Muscle of leg (tissue), 11 donors: ENCODE results near the gene METTL24. TPM values are rescaled to one million over a fixed set of nuclear protein-coding genes. Genes with fewer than 3 reads are reported as not detected.

Experiments
- DNase-seq: peaks from one replicate; pipeline ENCODE4 v3.0.0; 2013
- H3K27ac ChIP-seq: one replicate; pipeline ENCODE4 v1.5.1; 2013; ENCODE audit warnings: mild to moderate bottlenecking, low read length, control low read depth
- H3K27me3 ChIP-seq: one replicate; pipeline ENCODE4 v1.6.1; 2013; ENCODE audit warnings: low read length; ENCODE audit not compliant: control insufficient read depth, insufficient read depth
- H3K36me3 ChIP-seq: one replicate; pipeline ENCODE4 v1.6.1; 2013; ENCODE audit warnings: low read length; ENCODE audit not compliant: control insufficient read depth, insufficient read depth
- H3K4me1 ChIP-seq: one replicate; pipeline ENCODE4 v1.6.1; 2013; ENCODE audit warnings: low read length; ENCODE audit not compliant: control insufficient read depth, insufficient read depth
- H3K4me3 ChIP-seq: one replicate; pipeline ENCODE4 v1.5.1; 2013; ENCODE audit warnings: low read length, control low read depth
- H3K9me3 ChIP-seq: replicated peaks from 2 replicates; pipeline ENCODE4 v1.6.1; 2013; ENCODE audit warnings: low read depth, low read length; ENCODE audit not compliant: control insufficient read depth
- WGBS: methylation state at CpG from one replicate; pipeline ENCODE4 v1.1.5; 2013; ENCODE audit warnings: missing lambda C conversion rate; ENCODE audit not compliant: insufficient coverage; 5-methylcytosine and 5-hydroxymethylcytosine counted together
- polyA plus RNA-seq, 8 donors: library from polyadenylated mRNA; unstranded; fragments of 120-200 nt; gene quantifications; one replicate each; pipeline versions ENCODE4 v1.2.1 to v1.2.3, GENCODE V29; 2013; ENCODE audit warnings: inconsistent platforms in 1 of 8, low replicate concordance in 1 of 8; ENCODE audit not compliant: insufficient read length in 8 of 8, insufficient read depth in 1 of 8
- total RNA-seq: library from RNA; stranded (reverse); fragments of 120-200 nt; gene quantifications from one replicate; pipeline ENCODE4 v1.2.4, GENCODE V29; 2013

Gene METTL24
- total and polyA plus RNA-seq, 9 donors: 0.28 to 2.2 (median 0.80) TPM

GRCh38 chr6:110216140-110216539 is 142.0 kb downstream of the METTL24 start:
- no peaks in the 10 kb centered on the region for H3K4me1 ChIP-seq
- no peak overlapping the region for H3K27ac ChIP-seq
- no peaks in the 10 kb centered on the region for H3K9me3 ChIP-seq
- DNase-seq: no peak
- no CpG with 5 or more reads among the region's 5 CpGs for WGBS
- peaks cover 43% of the 10 kb centered on the region for H3K36me3 ChIP-seq
- no peaks in the 10 kb centered on the region for H3K27me3 ChIP-seq
- H3K4me3 ChIP-seq: no peak overlapping the region

GRCh38 chr6:110214338-110214737 is 143.8 kb downstream of the METTL24 start:
- Histone ChIP-seq H3K36me3 (peaks cover 40% of the 10 kb centered on the region), H3K4me1 (no peaks in the 10 kb centered on the region)
- 53% methylated on average over 1 of the region's 1 CpG for WGBS

GRCh38 chr6:110211753-110212152 is 146.4 kb downstream of the METTL24 start:
- Histone ChIP-seq H3K27me3 (no peaks in the 10 kb centered on the region), H3K9me3 (no peaks in the 10 kb centered on the region), H3K27ac (no peak overlapping the region), H3K36me3 (peaks cover 28% of the 10 kb centered on the region), H3K4me3 (no peak overlapping the region), H3K4me1 (no peaks in the 10 kb centered on the region)
- no peak for DNase-seq
- no CpG with 5 or more reads among the region's 1 CpG for WGBS

More at GRCh38 chr6:110214338-110214737, 143.8 kb downstream of the METTL24 start:
- Histone ChIP-seq H3K27me3 (no peaks in the 10 kb centered on the region), H3K4me3 (no peak overlapping the region), H3K9me3 (no peaks in the 10 kb centered on the region), H3K27ac (no peak overlapping the region)
- DNase-seq: no peak

- H3K27ac ChIP-seq: no peak overlapping the region
- no peaks in the 10 kb centered on the region for H3K27me3 ChIP-seq
- H3K4me1 ChIP-seq: no peaks in the 10 kb centered on the region
- DNase-seq: no peak
- H3K9me3 ChIP-seq: no peaks in the 10 kb centered on the region
- peaks cover 5% of the 10 kb centered on the region for H3K36me3 ChIP-seq
- no CpG with 5 or more reads among the region's 3 CpGs for WGBS
- H3K4me3 ChIP-seq: no peak overlapping the region
These were observed 150.5 kb downstream of the METTL24 start for GRCh38 chr6:110207652-110208051.

GRCh38 chr6:110201151-110201884 is 156.8 kb downstream of the METTL24 start:
- H3K27ac ChIP-seq: no peak overlapping the region
- no peaks in the 10 kb centered on the region for H3K9me3 ChIP-seq
- DNase-seq: no peak
- H3K4me1 ChIP-seq: no peaks in the 10 kb centered on the region
- no peak overlapping the region for H3K4me3 ChIP-seq
- no peaks in the 10 kb centered on the region for H3K27me3 ChIP-seq
- no peaks in the 10 kb centered on the region for H3K36me3 ChIP-seq
- 89% methylated on average over 1 of the region's 3 CpGs for WGBS

GRCh38 chr6:110198561-110198960 is 159.6 kb downstream of the METTL24 start:
- Histone ChIP-seq H3K27me3 (no peaks in the 10 kb centered on the region), H3K27ac (no peak overlapping the region), H3K4me1 (no peaks in the 10 kb centered on the region), H3K9me3 (no peaks in the 10 kb centered on the region), H3K36me3 (no peaks in the 10 kb centered on the region), H3K4me3 (no peak overlapping the region)
- 80% methylated on average over 1 of the region's 3 CpGs for WGBS
- DNase-seq: peak; percentile 34

GRCh38 chr6:110196874-110197273 is 161.3 kb downstream of the METTL24 start:
- Histone ChIP-seq H3K27ac (no peak overlapping the region), H3K9me3 (no peaks in the 10 kb centered on the region), H3K36me3 (no peaks in the 10 kb centered on the region), H3K27me3 (no peaks in the 10 kb centered on the region), H3K4me3 (no peak overlapping the region), H3K4me1 (no peaks in the 10 kb centered on the region)
- no CpG with 5 or more reads among the region's 1 CpG for WGBS
- DNase-seq: no peak

- H3K36me3 ChIP-seq: no peaks in the 10 kb centered on the region
- no peaks in the 10 kb centered on the region for H3K4me1 ChIP-seq
- H3K4me3 ChIP-seq: no peak overlapping the region
- no peak overlapping the region for H3K27ac ChIP-seq
- H3K9me3 ChIP-seq: no peaks in the 10 kb centered on the region
- WGBS: 100% methylated on average over 1 of the region's 4 CpGs
- no peaks in the 10 kb centered on the region for H3K27me3 ChIP-seq
- no peak for DNase-seq
These were observed 162.5 kb downstream of the METTL24 start for GRCh38 chr6:110195639-110196038.

Other genes with a start within 250 kb of the METTL24 start
- 3.6 TPM for gene WASF1, start 178.7 kb downstream of the METTL24 start, total RNA-seq
- gene WASF1, start 178.7 kb downstream of the METTL24 start, polyA plus RNA-seq: 10 to 100 TPM in 4 of 8 donors, 1 to 10 TPM in 4; 6.4 to 15.5 (median 10.1) TPM
- 18.2 TPM for gene CDC40, start 177.9 kb downstream of the METTL24 start, total RNA-seq
- 10 to 100 TPM; 11.7 to 16.1 (median 13.4) TPM for gene CDC40, start 177.9 kb downstream of the METTL24 start, polyA plus RNA-seq
- 0.49 TPM for gene DDO, start 57.2 kb upstream of the METTL24 start, total RNA-seq
- under 1 TPM in 5 of 8 donors, not detected in 3; 0.08 to 0.30 (median 0.21) TPM for gene DDO, start 57.2 kb upstream of the METTL24 start, polyA plus RNA-seq
- gene SLC22A16, start 118.3 kb upstream of the METTL24 start, total RNA-seq: 0.22 TPM
- gene SLC22A16, start 118.3 kb upstream of the METTL24 start, polyA plus RNA-seq: under 1 TPM in 7 of 8 donors, not detected in 1; 0.12 to 0.35 (median 0.23) TPM